Body of pancreas (tissue), 4 donors: ENCODE data around the gene RNU2-1.
"Not testable (repeated sequence)": the region's sequence is repeated elsewhere in the genome, so short reads cannot be mapped to it uniquely, and the experiment has no call there.

Experiments used
- CTCF ChIP-seq, 7 experiments: fragments of 450-650 bp in 4 of 7; fragments of 200-600 bp in 3 of 7; sonication (generic) in 3 of 7; IDR thresholded peaks; one replicate each; pipeline ENCODE4 v1.5.1; 2016 to 2019; ENCODE audit warnings: antibody characterized with exemption in 7 of 7
- POLR2A ChIP-seq, 3 donors: fragments of 450-650 bp; IDR thresholded peaks; one replicate each; pipeline ENCODE4 v1.6.1; 2016; ENCODE audit warnings: antibody characterized with exemption in 3 of 3, mild to moderate bottlenecking in 2 of 3

- not testable (repeated sequence) for TF ChIP-seq POLR2A, CTCF (IDR thresholded peaks at IDR 0.05)
Measured at GRCh38 chr17:43272914-43273313, 39.1 kb upstream of the RNU2-1 start.
